T-cell (primary cell): ENCODE results near the gene TLE3. TPM values are rescaled to one million over a fixed set of nuclear protein-coding genes. Genes with fewer than 3 reads are reported as not detected.
"Not testable (repeated sequence)": the region's sequence is repeated elsewhere in the genome, so short reads cannot be mapped to it uniquely, and the experiment has no call there.

Experiments used
- ATAC-seq, 4 experiments: fragments of 200-7000 bp in 3 of 4; fragments of 150-1000 bp in 1 of 4; cut with Tn5 transposase; replicated peaks in 1 of 4; 1 replicate in 3 of 4; 2 replicates in 1 of 4; pipeline ENCODE4 v1.10.0; 2021; ENCODE audit warnings: moderate library complexity in 3 of 4, mild to moderate bottlenecking in 2 of 4, moderate number of reproducible peaks in 1 of 4
- CTCF ChIA-PET, 2 donors: fragments of 300-600 bp; sonication (Branson Sonifier 250); formaldehyde crosslinking; loops; one replicate each; lab custom pipeline; 2022; ENCODE audit warnings: antibody characterized with exemption in 2 of 2; lab: Charles Lee
- POLR2A ChIA-PET, 2 donors: fragments of 300-600 bp; sonication (Branson Sonifier 250); formaldehyde crosslinking; loops; one replicate each; lab custom pipeline; 2022; ENCODE audit warnings: antibody characterized with exemption in 2 of 2; lab: Charles Lee
- DNase-seq, 35 experiments: peaks; one replicate each; pipeline versions ENCODE4 v3.0.0 to v3.0.0-alpha.2; 2013 to 2023
- H3K27ac ChIP-seq: one replicate; pipeline ENCODE4 v1.5.1; 2013; ENCODE audit warnings: low read length
- H3K27me3 ChIP-seq, 2 experiments: replicated peaks in 1 of 2; 1 replicate in 1 of 2; 2 replicates in 1 of 2; pipeline versions ENCODE4 v1.6.1 to v1.7.0; 2013; ENCODE audit warnings: low read length in 1 of 2, mixed read lengths in 1 of 2; ENCODE audit not compliant: control insufficient read depth in 2 of 2, insufficient read depth in 2 of 2; ENCODE audit errors: extremely low read depth in 1 of 2
- H3K36me3 ChIP-seq, 2 donors: 1 replicate in 1 of 2; 2 replicates in 1 of 2; pipeline versions ENCODE4 v1.6.1 to v1.7.0; 2013; ENCODE audit warnings: low read length in 1 of 2; ENCODE audit not compliant: control insufficient read depth in 2 of 2, insufficient read depth in 1 of 2; ENCODE audit errors: extremely low read depth in 1 of 2
- H3K4me1 ChIP-seq, 2 experiments: 1 replicate in 1 of 2; 2 replicates in 1 of 2; pipeline versions ENCODE4 v1.6.1 to v1.7.0; 2013; ENCODE audit warnings: low read length in 2 of 2, mixed read lengths in 1 of 2; ENCODE audit not compliant: insufficient read depth in 2 of 2, control insufficient read depth in 1 of 2; ENCODE audit errors: extremely low read depth in 1 of 2
- H3K4me3 ChIP-seq, 2 donors: 1 replicate in 1 of 2; 2 replicates in 1 of 2; pipeline versions ENCODE4 v1.5.1 to v1.7.0; 2013; ENCODE audit warnings: mild to moderate bottlenecking in 2 of 2, low read length in 1 of 2, moderate library complexity in 1 of 2; ENCODE audit not compliant: control insufficient read depth in 1 of 2; ENCODE audit errors: extremely low read depth in 1 of 2
- H3K9me3 ChIP-seq: 2 replicates; pipeline ENCODE4 v1.7.0; 2013
- H3K27ac Mint-ChIP-seq, 2 donors: one replicate each; pipeline ENCODE4 v1.8.0; 2020 to 2021; ENCODE audit warnings: mild to moderate bottlenecking in 2 of 2, mixed read lengths in 2 of 2
- H3K27me3 Mint-ChIP-seq, 2 donors: one replicate each; pipeline ENCODE4 v1.8.0; 2021 to 2022; ENCODE audit warnings: mixed read lengths in 2 of 2
- H3K36me3 Mint-ChIP-seq: one replicate; pipeline ENCODE4 v1.8.0; 2021; ENCODE audit warnings: mixed read lengths
- H3K4me1 Mint-ChIP-seq, 3 donors: one replicate each; pipeline ENCODE4 v1.8.0; 2020 to 2022; ENCODE audit warnings: mixed read lengths in 3 of 3, mild to moderate bottlenecking in 1 of 3
- H3K4me3 Mint-ChIP-seq, 3 donors: one replicate each; pipeline ENCODE4 v1.8.0; 2020 to 2022; ENCODE audit warnings: mild to moderate bottlenecking in 3 of 3, mixed read lengths in 3 of 3, moderate library complexity in 3 of 3
- H3K9me3 Mint-ChIP-seq, 3 donors: one replicate each; pipeline ENCODE4 v1.8.0; 2020 to 2022; ENCODE audit warnings: mixed read lengths in 3 of 3
- WGBS: methylation state at CpG from one replicate; pipeline ENCODE4 v1.1.5; 2013; ENCODE audit warnings: missing lambda C conversion rate; ENCODE audit not compliant: insufficient coverage; 5-methylcytosine and 5-hydroxymethylcytosine counted together
- total RNA-seq, 35 experiments: library from RNA in 6 of 35; stranded (reverse) in 6 of 35; fragments of 120-200 nt in 1 of 35; gene quantifications; one replicate each; pipeline versions ENCODE4 v1.2.1 to v1.2.4 and lab custom pipeline; 2013 to 2026

The TLE3 gene
- total RNA-seq, 5 donors from 2014 or later (not counting 1 experiment from before 2014, with no cell fraction given) = 99.2 to 174 (median 160) TPM

GRCh38 chr15:70112572-70113303 is 15.0 kb upstream of the TLE3 start:
- H3K27me3 ChIP-seq = peaks cover 0 to 14% of the 10 kb centered on the region in 2 experiments
- DNase-seq, H3K4me1 ChIP-seq, CTCF ChIA-PET, H3K4me1 Mint-ChIP-seq, H3K36me3 ChIP-seq, H3K27ac ChIP-seq, H3K4me3 Mint-ChIP-seq, H3K4me3 ChIP-seq, ATAC-seq, POLR2A ChIA-PET, H3K9me3 ChIP-seq, H3K9me3 Mint-ChIP-seq, H3K36me3 Mint-ChIP-seq, H3K27ac Mint-ChIP-seq: not testable (repeated sequence)
- 86% methylated on average over 4 of the region's 9 CpGs for WGBS
- peaks cover 8 to 17% of the 10 kb centered on the region in 2 donors for H3K27me3 Mint-ChIP-seq

GRCh38 chr15:70112074-70112395 is 14.3 kb upstream of the TLE3 start:
- H3K36me3 Mint-ChIP-seq = no peaks in the 10 kb centered on the region

DNA sequence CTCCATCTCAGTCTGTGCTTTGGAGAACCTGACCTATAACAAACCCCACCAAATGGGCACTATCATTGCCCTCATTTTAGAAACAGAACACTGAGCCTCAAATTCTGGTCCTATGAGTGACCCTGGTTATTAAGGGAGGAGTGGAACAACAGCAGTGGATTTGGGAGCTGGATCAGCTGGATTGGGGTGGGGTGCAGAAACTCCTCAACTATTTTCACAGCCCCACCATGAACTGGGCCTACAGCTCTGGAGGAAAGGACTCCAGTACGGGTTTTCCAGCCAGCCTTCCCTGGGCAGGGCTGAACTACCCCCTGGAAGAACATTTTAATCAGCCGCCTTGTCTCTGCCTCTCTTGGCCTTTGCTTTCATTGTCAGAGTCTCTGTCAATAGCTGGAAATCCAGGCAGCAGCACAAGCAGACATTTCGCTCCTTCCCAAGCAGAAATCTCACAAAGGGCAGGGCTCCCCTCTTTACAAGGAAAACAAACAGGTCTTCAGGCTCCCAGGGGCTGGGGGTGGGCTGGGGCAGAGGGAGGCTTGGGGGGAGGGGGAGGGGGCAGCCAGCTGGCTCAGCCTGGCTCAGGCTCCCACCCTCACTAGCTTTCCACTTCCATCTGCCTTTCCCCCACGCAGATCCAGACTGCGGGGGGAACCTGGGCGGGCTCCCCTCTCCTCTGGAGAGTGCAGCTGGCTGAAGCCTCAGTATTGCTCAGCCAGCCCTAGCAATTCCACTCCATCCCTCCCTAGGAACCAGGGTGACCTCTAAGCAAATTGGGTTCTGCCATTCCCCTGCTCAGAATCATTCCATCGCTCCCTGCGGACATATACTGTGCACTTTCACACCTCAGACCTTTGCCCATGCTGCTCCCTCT is 13.7 kb upstream of the TLE3 start:
- H3K9me3 ChIP-seq = no peaks in the 10 kb centered on the region
- peak overlapping the region in 1 of 2 donors; percentile 33 for H3K27ac Mint-ChIP-seq
- WGBS = 63% methylated on average over 7 of the region's 8 CpGs
- peaks cover 0 to 14% of the 10 kb centered on the region in 2 experiments for H3K27me3 ChIP-seq
- H3K9me3 Mint-ChIP-seq = no peaks in the 10 kb centered on the region
- no peak overlapping the region for H3K27ac ChIP-seq
- peaks cover 8 to 13% of the 10 kb centered on the region in 2 donors for H3K27me3 Mint-ChIP-seq
- H3K4me1 Mint-ChIP-seq = peaks cover 0 to 5% (median 0%) of the 10 kb centered on the region in 3 donors
- H3K4me3 ChIP-seq = no peak overlapping the region
- no peaks in the 10 kb centered on the region for H3K36me3 ChIP-seq
- POLR2A ChIA-PET = no interaction called here
- CTCF ChIA-PET = no interaction called here
- no peak overlapping the region for H3K4me3 Mint-ChIP-seq
- H3K4me1 ChIP-seq = peaks cover 0 to 3% of the 10 kb centered on the region in 2 experiments
- DNase-seq (no peak), ATAC-seq (no peak)
- no peaks in the 10 kb centered on the region for H3K36me3 Mint-ChIP-seq

More at GRCh38 chr15:70112074-70112395, 14.3 kb upstream of the TLE3 start:
- no peak for ATAC-seq
- Histone ChIP-seq H3K36me3 (no peaks in the 10 kb centered on the region), H3K27ac (no peak overlapping the region), H3K4me1 (peaks cover 0 to 3% of the 10 kb centered on the region in 2 experiments), H3K9me3 (no peaks in the 10 kb centered on the region), H3K4me3 (no peak overlapping the region), H3K27me3 (peaks cover 0 to 14% of the 10 kb centered on the region in 2 experiments)
- WGBS = 80% methylated on average over 1 of the region's 4 CpGs
- peaks cover 0 to 5% (median 0%) of the 10 kb centered on the region in 3 donors for H3K4me1 Mint-ChIP-seq
- no peak overlapping the region for H3K4me3 Mint-ChIP-seq
- H3K27me3 Mint-ChIP-seq = peaks cover 8 to 17% of the 10 kb centered on the region in 2 donors
- ChIA-PET POLR2A (no interaction called here), CTCF (no interaction called here)
- H3K9me3 Mint-ChIP-seq = no peaks in the 10 kb centered on the region
- no peak for DNase-seq
- peak overlapping the region in 1 of 2 donors; percentile 33 for H3K27ac Mint-ChIP-seq

GRCh38 chr15:70109978-70110377 is 12.3 kb upstream of the TLE3 start:
- peaks cover 0 to 14% of the 10 kb centered on the region in 2 experiments for H3K27me3 ChIP-seq
- no peak for DNase-seq
- H3K4me1 Mint-ChIP-seq = peaks cover 0 to 5% (median 0%) of the 10 kb centered on the region in 3 donors
- no peak for ATAC-seq
- H3K9me3 ChIP-seq = no peaks in the 10 kb centered on the region
- no peak overlapping the region for H3K4me3 Mint-ChIP-seq
- H3K27me3 Mint-ChIP-seq = peaks cover 0 to 11% of the 10 kb centered on the region in 2 donors
- no peaks in the 10 kb centered on the region for H3K36me3 Mint-ChIP-seq
- ChIA-PET POLR2A (no interaction called here), CTCF (no interaction called here)
- H3K4me3 ChIP-seq = no peak overlapping the region
- no peak overlapping the region for H3K27ac Mint-ChIP-seq
- H3K4me1 ChIP-seq = peaks cover 0 to 3% of the 10 kb centered on the region in 2 experiments
- no peaks in the 10 kb centered on the region for H3K36me3 ChIP-seq
- whole genome bisulfite sequencing = no CpG with 5 or more reads among the region's 2 CpGs
- H3K27ac ChIP-seq = no peak overlapping the region
- no peaks in the 10 kb centered on the region for H3K9me3 Mint-ChIP-seq

DNA sequence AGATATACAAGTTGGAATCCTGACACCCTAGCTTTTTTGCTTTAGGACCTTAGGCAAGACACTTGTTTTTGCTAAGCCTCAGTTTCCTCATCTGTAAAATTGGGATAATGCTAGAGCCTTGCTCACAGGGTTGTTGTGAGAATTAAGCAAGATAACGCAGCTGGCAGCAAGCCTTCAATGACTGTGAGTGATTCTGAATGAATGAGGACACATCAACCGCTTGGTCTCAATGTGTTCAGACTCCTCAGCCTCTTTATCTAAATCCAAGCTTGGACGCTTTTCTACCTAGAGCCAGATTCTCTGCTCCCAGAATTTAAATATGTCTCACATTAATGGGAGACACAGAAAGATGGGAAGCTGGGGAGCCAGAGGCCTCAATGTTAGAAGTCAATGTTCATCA is 11.8 kb upstream of the TLE3 start:
- CTCF ChIA-PET = no interaction called here
- WGBS = no CpG with 5 or more reads among the region's 3 CpGs
- H3K4me3 Mint-ChIP-seq = no peak overlapping the region

GRCh38 chr15:70103880-70104626 is 6.3 kb upstream of the TLE3 start:
- Mint-ChIP-seq H3K27ac (no peak overlapping the region), H3K4me1 (peaks cover 13 to 29% (median 21%) of the 10 kb centered on the region in 3 donors), H3K27me3 (peaks cover 0 to 5% of the 10 kb centered on the region in 2 donors), H3K36me3 (no peaks in the 10 kb centered on the region), H3K4me3 (no peak overlapping the region), H3K9me3 (no peaks in the 10 kb centered on the region)
- peaks cover 12 to 19% of the 10 kb centered on the region in 2 experiments for H3K4me1 ChIP-seq
- H3K27me3 ChIP-seq = peaks cover 0 to 16% of the 10 kb centered on the region in 2 experiments
- ChIA-PET POLR2A (interaction anchor here in 1 of 2 donors (0.6 kb wide), 1 partner anchor 533 kb away, joined by 3 read pairs; no protein-coding TSS in a partner anchor), CTCF (no interaction called here)
- no peaks in the 10 kb centered on the region for H3K36me3 ChIP-seq
- no peak for DNase-seq
- no peaks in the 10 kb centered on the region for H3K9me3 ChIP-seq
- no CpG with 5 or more reads among the region's 7 CpGs for WGBS
- no peak for ATAC-seq
- H3K4me3 ChIP-seq = no peak overlapping the region
- H3K27ac ChIP-seq = no peak overlapping the region

More for the DNA sequence above, 11.8 kb upstream of the TLE3 start:
- Mint-ChIP-seq H3K4me1 (peaks cover 0 to 5% (median 0%) of the 10 kb centered on the region in 3 donors), H3K27ac (no peak overlapping the region), H3K9me3 (no peaks in the 10 kb centered on the region), H3K27me3 (peaks cover 0 to 11% of the 10 kb centered on the region in 2 donors), H3K36me3 (no peaks in the 10 kb centered on the region)
- ATAC-seq = no peak
- peaks cover 0 to 14% of the 10 kb centered on the region in 2 experiments for H3K27me3 ChIP-seq
- POLR2A ChIA-PET = no interaction called here
- peaks cover 0 to 3% of the 10 kb centered on the region in 2 experiments for H3K4me1 ChIP-seq
- no peak overlapping the region for H3K4me3 ChIP-seq
- no peak for DNase-seq
- no peaks in the 10 kb centered on the region for H3K9me3 ChIP-seq
- no peaks in the 10 kb centered on the region for H3K36me3 ChIP-seq
- H3K27ac ChIP-seq = no peak overlapping the region
